ENCODE data around the gene TAF1B.

TAF1B gene

DNA sequence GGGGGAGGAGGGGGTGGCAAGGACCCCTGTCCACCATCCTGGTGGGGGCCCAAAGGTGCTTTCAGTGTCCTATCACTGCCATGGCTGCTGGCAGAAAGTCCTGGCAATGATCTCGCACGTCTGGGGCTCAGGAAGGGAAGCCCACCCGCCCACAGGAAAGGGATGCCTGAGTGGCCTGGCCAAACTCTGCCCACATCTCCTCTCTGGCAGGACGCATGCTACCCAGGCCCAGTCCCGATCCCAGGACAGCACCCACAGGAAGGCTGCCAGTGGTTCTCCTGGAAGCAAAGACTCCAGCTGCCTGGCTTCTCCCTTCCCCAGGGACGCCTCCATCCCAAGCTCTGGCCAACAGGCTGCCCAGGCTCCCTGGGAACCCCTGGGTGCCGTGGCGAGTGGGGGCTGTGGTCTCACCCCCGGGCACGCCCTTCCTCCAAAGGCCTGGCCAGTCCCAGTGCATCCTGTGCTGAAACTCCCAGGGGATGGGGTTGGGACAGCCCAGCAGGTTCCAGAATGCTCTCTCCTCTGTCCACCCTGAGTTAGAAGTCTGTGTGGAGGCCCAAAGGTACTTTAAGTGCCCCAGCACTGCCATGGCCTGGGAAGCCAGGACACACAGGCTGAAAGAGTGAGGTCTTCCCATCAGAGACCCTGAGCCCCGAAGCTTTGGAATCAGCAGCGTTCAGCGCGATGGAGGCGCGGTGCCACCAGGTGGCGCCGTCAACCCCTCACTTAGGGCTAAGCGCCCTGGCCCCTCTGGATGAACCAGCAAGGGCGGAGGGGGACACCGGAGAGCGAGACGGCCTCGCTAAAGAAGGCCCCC lies 29.8 kb upstream of the TAF1B start:
- peak; percentile 63 for DNase-seq
- Histone ChIP-seq H2BK120ac (ENCODE audit: low read depth, low read length) (no peak overlapping the region), H4K8ac (ENCODE audit: low read length) (peak overlapping the region; percentile 76), H3K79me1 (replicated peaks; ENCODE audit: low read length, poor library complexity, severe bottlenecking) (no peaks in the 10 kb centered on the region), H4K91ac (ENCODE audit: low read length) (peak overlapping the region; percentile 14), H3K4me3 (ENCODE audit: insufficient read depth in 1 of 2, low read depth in 1 of 2, low read length in 2 of 2) (peak overlapping the region in 1 of 2 experiments; percentile 64), H3K27me3 (ENCODE audit: control insufficient read depth in 1 of 2, insufficient read depth in 1 of 2, low read length in 2 of 2) (no peaks in the 10 kb centered on the region), H2BK12ac (ENCODE audit: low read length in 2 of 2) (peak overlapping the region in 1 of 2 experiments; percentile 29), H3K4me2 (ENCODE audit: low read length, poor library complexity, severe bottlenecking) (peak overlapping the region; percentile 44), H2BK5ac (ENCODE audit: low read depth, low read length, poor library complexity, severe bottlenecking) (no peak overlapping the region), H3K23ac (ENCODE audit: low read length in 2 of 2) (no peak overlapping the region), H3K4ac (ENCODE audit: low read depth in 1 of 2, low read length in 2 of 2) (no peak overlapping the region), H3K9ac (ENCODE audit: low read length) (peak overlapping the region; percentile 72), H3K18ac (ENCODE audit: low read depth in 1 of 2, low read length in 2 of 2) (peak overlapping the region in 1 of 2 experiments; percentile 32), H3K14ac (ENCODE audit: low read length in 2 of 2) (no peak overlapping the region), H3K36me3 (ENCODE audit: control insufficient read depth in 1 of 2, insufficient read depth in 2 of 2, low read depth in 1 of 2, low read length in 2 of 2) (no peaks in the 10 kb centered on the region), H3K4me1 (ENCODE audit: control insufficient read depth, insufficient read depth, low read depth, low read length) (peaks cover 12% of the 10 kb centered on the region), H3K27ac (ENCODE audit: low read length, poor library complexity, severe bottlenecking) (no peak overlapping the region), H3K9me3 (ENCODE audit: control insufficient read depth, low read length) (no peaks in the 10 kb centered on the region), H2AK5ac (ENCODE audit: low read length, severe bottlenecking) (no peak overlapping the region), H2AFZ (ENCODE audit: low read depth, low read length) (peak overlapping the region; percentile 54), H2BK15ac (ENCODE audit: low read depth, poor library complexity, severe bottlenecking) (no peak overlapping the region)
- 35% methylated on average over 24 of the region's 24 CpGs for WGBS

DNA sequence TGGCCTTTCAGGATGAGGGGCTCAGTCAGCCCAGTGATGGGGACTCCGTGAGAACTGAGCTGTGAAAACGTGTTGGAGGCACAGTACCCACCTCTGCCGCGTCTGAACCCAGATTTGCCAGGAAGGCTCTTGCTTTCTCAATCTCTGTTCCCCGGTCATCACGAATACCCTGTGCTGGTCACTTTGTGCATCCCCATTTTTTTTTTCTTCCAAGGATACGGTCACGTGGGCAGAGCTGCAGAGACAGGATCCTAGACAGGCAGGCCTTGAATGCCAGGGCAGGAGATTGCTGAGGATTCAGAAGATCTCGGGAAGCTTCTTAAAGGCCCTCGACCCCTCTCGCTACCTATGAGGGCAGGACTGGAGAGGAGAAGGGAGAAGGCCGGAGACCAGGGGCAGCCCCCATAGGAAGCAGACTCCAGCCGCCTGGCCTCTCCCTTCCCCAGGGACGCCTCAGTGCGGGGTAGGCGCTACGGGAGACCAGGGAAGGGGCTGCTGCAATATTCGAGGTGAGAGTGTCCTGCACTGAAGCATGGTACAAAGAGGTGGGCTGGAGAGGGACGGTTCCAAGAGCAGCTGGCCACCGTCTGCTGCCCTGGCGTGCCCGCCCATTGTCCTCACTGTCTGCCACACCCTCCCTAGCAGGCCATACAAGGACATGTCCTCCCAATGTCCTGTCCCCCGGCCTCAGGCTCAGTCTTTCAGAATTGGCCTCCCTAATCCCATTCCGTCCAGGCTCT lies 29.0 kb upstream of the TAF1B start:
- Histone ChIP-seq H3K4me1 (ENCODE audit: control insufficient read depth, insufficient read depth, low read depth, low read length) (peaks cover 12% of the 10 kb centered on the region), H3K4me3 (ENCODE audit: insufficient read depth in 1 of 2, low read depth in 1 of 2, low read length in 2 of 2) (peak overlapping the region in 1 of 2 experiments; percentile 64), H2BK5ac (ENCODE audit: low read depth, low read length, poor library complexity, severe bottlenecking) (no peak overlapping the region), H2BK120ac (ENCODE audit: low read depth, low read length) (no peak overlapping the region), H3K79me1 (replicated peaks; ENCODE audit: low read length, poor library complexity, severe bottlenecking) (no peaks in the 10 kb centered on the region), H2BK12ac (ENCODE audit: low read length in 2 of 2) (peak overlapping the region in 1 of 2 experiments; percentile 29), H3K23ac (ENCODE audit: low read length in 2 of 2) (peak overlapping the region in 1 of 2 experiments; percentile 34), H4K91ac (ENCODE audit: low read length) (no peak overlapping the region), H3K4me2 (ENCODE audit: low read length, poor library complexity, severe bottlenecking) (peak overlapping the region; percentile 44), H3K9ac (ENCODE audit: low read length) (peak overlapping the region; percentile 72), H3K18ac (ENCODE audit: low read depth in 1 of 2, low read length in 2 of 2) (no peak overlapping the region), H3K14ac (ENCODE audit: low read length in 2 of 2) (no peak overlapping the region), H4K8ac (ENCODE audit: low read length) (peak overlapping the region; percentile 76), H3K27me3 (ENCODE audit: control insufficient read depth in 1 of 2, insufficient read depth in 1 of 2, low read length in 2 of 2) (no peaks in the 10 kb centered on the region), H3K9me3 (ENCODE audit: control insufficient read depth, low read length) (no peaks in the 10 kb centered on the region), H3K4ac (ENCODE audit: low read depth in 1 of 2, low read length in 2 of 2) (no peak overlapping the region), H2BK15ac (ENCODE audit: low read depth, poor library complexity, severe bottlenecking) (no peak overlapping the region), H2AK5ac (ENCODE audit: low read length, severe bottlenecking) (no peak overlapping the region), H3K27ac (ENCODE audit: low read length, poor library complexity, severe bottlenecking) (no peak overlapping the region), H3K36me3 (ENCODE audit: control insufficient read depth in 1 of 2, insufficient read depth in 2 of 2, low read depth in 1 of 2, low read length in 2 of 2) (no peaks in the 10 kb centered on the region), H2AFZ (ENCODE audit: low read depth, low read length) (peak overlapping the region; percentile 54)
- WGBS = 79% methylated on average over 24 of the region's 24 CpGs
- DNase-seq = no peak

DNA sequence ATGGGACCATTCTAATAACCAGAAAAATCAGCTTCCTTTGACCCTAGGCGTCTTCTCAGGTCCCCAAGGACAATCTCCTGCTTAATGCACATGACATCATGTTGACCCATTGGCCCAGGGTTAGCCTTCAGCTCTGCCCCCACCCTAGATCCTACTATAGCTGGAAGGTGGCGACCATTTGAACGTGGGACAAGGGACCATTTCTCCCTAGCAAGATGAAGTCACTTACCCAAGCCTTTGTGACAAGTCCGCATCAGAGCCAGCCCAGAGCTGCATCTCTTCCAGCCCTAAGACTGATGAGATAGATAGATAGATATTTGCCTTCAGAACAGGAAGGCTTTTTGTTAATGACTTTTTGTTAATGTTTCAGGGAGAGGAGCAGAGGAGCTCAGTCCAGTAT lies 28.2 kb upstream of the TAF1B start:
- Histone ChIP-seq H3K9me3 (ENCODE audit: control insufficient read depth, low read length) (no peaks in the 10 kb centered on the region), H2AFZ (ENCODE audit: low read depth, low read length) (no peak overlapping the region), H3K14ac (ENCODE audit: low read length in 2 of 2) (no peak overlapping the region), H3K36me3 (ENCODE audit: control insufficient read depth in 1 of 2, insufficient read depth in 2 of 2, low read depth in 1 of 2, low read length in 2 of 2) (no peaks in the 10 kb centered on the region), H2BK120ac (ENCODE audit: low read depth, low read length) (no peak overlapping the region), H3K4me1 (ENCODE audit: control insufficient read depth, insufficient read depth, low read depth, low read length) (peaks cover 18% of the 10 kb centered on the region), H3K27me3 (ENCODE audit: control insufficient read depth in 1 of 2, insufficient read depth in 1 of 2, low read length in 2 of 2) (no peaks in the 10 kb centered on the region), H2BK15ac (ENCODE audit: low read depth, poor library complexity, severe bottlenecking) (no peak overlapping the region), H3K23ac (ENCODE audit: low read length in 2 of 2) (no peak overlapping the region), H3K4me2 (ENCODE audit: low read length, poor library complexity, severe bottlenecking) (no peak overlapping the region), H3K4me3 (ENCODE audit: insufficient read depth in 1 of 2, low read depth in 1 of 2, low read length in 2 of 2) (no peak overlapping the region), H2BK5ac (ENCODE audit: low read depth, low read length, poor library complexity, severe bottlenecking) (no peak overlapping the region), H3K4ac (ENCODE audit: low read depth in 1 of 2, low read length in 2 of 2) (no peak overlapping the region), H3K18ac (ENCODE audit: low read depth in 1 of 2, low read length in 2 of 2) (no peak overlapping the region), H3K9ac (ENCODE audit: low read length) (no peak overlapping the region), H2BK12ac (ENCODE audit: low read length in 2 of 2) (no peak overlapping the region), H3K79me1 (replicated peaks; ENCODE audit: low read length, poor library complexity, severe bottlenecking) (no peaks in the 10 kb centered on the region), H2AK5ac (ENCODE audit: low read length, severe bottlenecking) (no peak overlapping the region), H4K91ac (ENCODE audit: low read length) (no peak overlapping the region), H4K8ac (ENCODE audit: low read length) (no peak overlapping the region), H3K27ac (ENCODE audit: low read length, poor library complexity, severe bottlenecking) (no peak overlapping the region)
- 98% methylated on average over 3 of the region's 4 CpGs for WGBS
- DNase-seq = no peak

DNA sequence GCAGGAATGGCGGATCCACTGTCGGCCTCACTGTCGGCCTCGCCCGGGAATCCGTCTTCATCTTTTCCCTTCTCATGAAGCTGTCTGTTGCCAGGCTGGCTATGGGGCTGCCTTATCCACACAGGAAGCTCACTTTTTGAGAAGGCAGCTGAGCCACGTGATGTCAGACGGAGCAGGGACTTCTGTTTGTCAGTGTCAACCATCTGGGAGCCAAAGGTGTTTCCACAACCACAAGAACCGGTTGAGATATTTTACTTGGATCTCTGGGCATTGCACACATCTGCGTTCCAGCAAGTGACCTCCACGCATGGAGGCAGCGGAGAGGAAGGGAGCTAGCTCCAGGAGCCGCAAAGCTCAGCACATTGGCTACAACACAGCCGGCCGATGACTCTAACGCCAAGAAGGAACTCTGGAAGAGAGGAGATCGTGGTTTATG lies 27.4 kb upstream of the TAF1B start:
- H3K27me3 ChIP-seq (ENCODE audit: control insufficient read depth in 1 of 2, insufficient read depth in 1 of 2, low read length in 2 of 2) = no peaks in the 10 kb centered on the region
- no peak overlapping the region for H4K8ac ChIP-seq (ENCODE audit: low read length)
- no peak overlapping the region for H3K14ac ChIP-seq (ENCODE audit: low read length in 2 of 2)
- no peak overlapping the region for H3K4ac ChIP-seq (ENCODE audit: low read depth in 1 of 2, low read length in 2 of 2)
- 92% methylated on average over 14 of the region's 17 CpGs for WGBS
- H2AK5ac ChIP-seq (ENCODE audit: low read length, severe bottlenecking) = no peak overlapping the region
- no peak overlapping the region for H3K18ac ChIP-seq (ENCODE audit: low read depth in 1 of 2, low read length in 2 of 2)
- H3K9me3 ChIP-seq (ENCODE audit: control insufficient read depth, low read length) = no peaks in the 10 kb centered on the region
- H3K4me2 ChIP-seq (ENCODE audit: low read length, poor library complexity, severe bottlenecking) = no peak overlapping the region
- H3K27ac ChIP-seq (ENCODE audit: low read length, poor library complexity, severe bottlenecking) = no peak overlapping the region
- H4K91ac ChIP-seq (ENCODE audit: low read length) = no peak overlapping the region
- no peak overlapping the region for H3K9ac ChIP-seq (ENCODE audit: low read length)
- no peaks in the 10 kb centered on the region for H3K36me3 ChIP-seq (ENCODE audit: control insufficient read depth in 1 of 2, insufficient read depth in 2 of 2, low read depth in 1 of 2, low read length in 2 of 2)
- H3K4me3 ChIP-seq (ENCODE audit: insufficient read depth in 1 of 2, low read depth in 1 of 2, low read length in 2 of 2) = no peak overlapping the region
- no peak overlapping the region for H3K23ac ChIP-seq (ENCODE audit: low read length in 2 of 2)
- no peaks in the 10 kb centered on the region for H3K79me1 ChIP-seq (replicated peaks; ENCODE audit: low read length, poor library complexity, severe bottlenecking)
- H3K4me1 ChIP-seq (ENCODE audit: control insufficient read depth, insufficient read depth, low read depth, low read length) = peaks cover 23% of the 10 kb centered on the region
- DNase-seq = peak; percentile 4
- H2BK120ac ChIP-seq (ENCODE audit: low read depth, low read length) = no peak overlapping the region
- no peak overlapping the region for H2BK12ac ChIP-seq (ENCODE audit: low read length in 2 of 2)
- H2AFZ ChIP-seq (ENCODE audit: low read depth, low read length) = no peak overlapping the region
- no peak overlapping the region for H2BK15ac ChIP-seq (ENCODE audit: low read depth, poor library complexity, severe bottlenecking)
- H2BK5ac ChIP-seq (ENCODE audit: low read depth, low read length, poor library complexity, severe bottlenecking) = no peak overlapping the region

Data from mesenchymal stem cell (in vitro differentiated cells and primary cell).